Calu3 (cell line): Measurements from ENCODE around the gene ELL2. TPM values are rescaled to one million over a fixed set of nuclear protein-coding genes. Genes with fewer than 3 reads are reported as not detected.

Experiments
- BruUV-seq: library from RNA; stranded (reverse); fragments of 400-500 nt; replicated peaks from 2 replicates; lab custom pipeline; 2021; lab: Mats Ljungman, UMichigan
- CTCF ChIA-PET: fragments of 300-600 bp; sonication (Branson Sonifier 250); formaldehyde crosslinking; loops from one replicate; lab custom pipeline; 2022; ENCODE audit warnings: antibody characterized with exemption; lab: Charles Lee
- DNase-seq: peaks from one replicate; pipeline ENCODE4 v3.0.0; 2022
- H3K27ac Mint-ChIP-seq: one replicate; pipeline ENCODE4 v1.8.0; 2022; ENCODE audit warnings: mixed read lengths; ENCODE audit not compliant: unreplicated experiment
- H3K27me3 Mint-ChIP-seq: one replicate; pipeline ENCODE4 v1.8.0; 2022; ENCODE audit warnings: mixed read lengths; ENCODE audit not compliant: unreplicated experiment
- H3K36me3 Mint-ChIP-seq: one replicate; pipeline ENCODE4 v1.8.0; 2022; ENCODE audit warnings: mild to moderate bottlenecking, moderate library complexity, mixed read lengths; ENCODE audit not compliant: insufficient read depth, unreplicated experiment
- H3K4me1 Mint-ChIP-seq: one replicate; pipeline ENCODE4 v1.8.0; 2022; ENCODE audit warnings: mild to moderate bottlenecking, low read depth, mixed read lengths; ENCODE audit not compliant: unreplicated experiment
- H3K4me3 Mint-ChIP-seq: one replicate; pipeline ENCODE4 v1.8.0; 2022; ENCODE audit warnings: mild to moderate bottlenecking, low read depth, moderate library complexity, mixed read lengths; ENCODE audit not compliant: unreplicated experiment
- H3K9me3 Mint-ChIP-seq: one replicate; pipeline ENCODE4 v1.8.0; 2022; ENCODE audit warnings: low read depth, mixed read lengths; ENCODE audit not compliant: unreplicated experiment
- CTCF ChIP-seq: fragments of 200-600 bp; IDR thresholded peaks from one replicate; pipeline ENCODE4 v1.8.0; 2022; ENCODE audit warnings: antibody characterized with exemption; ENCODE audit not compliant: unreplicated experiment
- intact Hi-C: fragments of 100-400 bp; cut with micrococcal nuclease; formaldehyde crosslinking; loops from one replicate; pipeline ENCODE4 v1.10.0; 2022; ENCODE audit not compliant: unreplicated experiment
- total RNA-seq: library from RNA; stranded (reverse); gene quantifications from 2 replicates; pipeline ENCODE4 v1.2.3, GENCODE V29; 2022

Gene ELL2
- total RNA-seq, 1 experiment from 2014 or later, result 57.7 TPM

GRCh38 chr5:95925939-95926338 lies 35.7 kb downstream of the ELL2 start:
- BruUV-seq, result no TSS peak
- Mint-ChIP-seq H3K9me3 (peaks cover 2% of the 10 kb centered on the region), H3K36me3 (no peaks in the 10 kb centered on the region), H3K27me3 (no peaks in the 10 kb centered on the region), H3K27ac (no peak overlapping the region), H3K4me3 (no peak overlapping the region), H3K4me1 (peaks cover 25% of the 10 kb centered on the region)
- intact Hi-C loops, result no loop called here
- CTCF ChIA-PET, result interaction anchor here (0.7 kb wide), 1 partner anchor 569 kb away, joined by 3 read pairs; no protein-coding TSS in a partner anchor
- TF ChIP-seq CTCF, result no peak
- no peak for DNase-seq

GRCh38 chr5:95925378-95925744 lies 36.3 kb downstream of the ELL2 start:
- no peak for DNase-seq
- Mint-ChIP-seq H3K27me3 (no peaks in the 10 kb centered on the region), H3K4me1 (peaks cover 29% of the 10 kb centered on the region), H3K9me3 (peaks cover 2% of the 10 kb centered on the region), H3K36me3 (peaks cover 5% of the 10 kb centered on the region), H3K27ac (no peak overlapping the region), H3K4me3 (no peak overlapping the region)
- no TSS peak for BruUV-seq
- TF ChIP-seq CTCF, result no peak
- CTCF ChIA-PET, result interaction anchor here (0.7 kb wide), 1 partner anchor 568 kb away, joined by 3 read pairs; no protein-coding TSS in a partner anchor
- intact Hi-C loops, result no loop called here

GRCh38 chr5:95924720-95925377 lies 36.8 kb downstream of the ELL2 start:
- peaks cover 29% of the 10 kb centered on the region for H3K4me1 Mint-ChIP-seq
- no peak overlapping the region for H3K27ac Mint-ChIP-seq
- CTCF ChIA-PET, result no interaction called here
- DNase-seq, result no peak
- H3K36me3 Mint-ChIP-seq, result peaks cover 6% of the 10 kb centered on the region
- TF ChIP-seq CTCF, result no peak
- no peaks in the 10 kb centered on the region for H3K27me3 Mint-ChIP-seq
- no TSS peak for BruUV-seq
- no peak overlapping the region for H3K4me3 Mint-ChIP-seq
- intact Hi-C loops, result no loop called here
- peaks cover 2% of the 10 kb centered on the region for H3K9me3 Mint-ChIP-seq

GRCh38 chr5:95923918-95924544 lies 37.6 kb downstream of the ELL2 start:
- Mint-ChIP-seq H3K9me3 (peaks cover 2% of the 10 kb centered on the region), H3K4me1 (peaks cover 27% of the 10 kb centered on the region), H3K4me3 (no peak overlapping the region), H3K27ac (no peak overlapping the region), H3K36me3 (peaks cover 6% of the 10 kb centered on the region), H3K27me3 (no peaks in the 10 kb centered on the region)
- CTCF ChIA-PET, result no interaction called here
- no peak for TF ChIP-seq CTCF
- BruUV-seq, result no TSS peak
- intact Hi-C loops, result no loop called here
- DNase-seq, result no peak
